HCT116 (cell line): ENCODE measurements around the gene PLEKHH2. TPM values are rescaled to one million over a fixed set of nuclear protein-coding genes. Genes with fewer than 3 reads are reported as not detected.

ENCODE experiments used
- ATAC-seq: fragments of 200-7000 bp; cut with Tn5 transposase; 2 replicates; pipeline ENCODE4 v1.9.1; 2020; ENCODE audit warnings: mild to moderate bottlenecking, moderate library complexity
- BruUV-seq: library from RNA; stranded (reverse); fragments of 400-500 nt; replicated peaks from 2 replicates; lab custom pipeline; 2021; lab: Mats Ljungman, UMichigan
- CTCF ChIA-PET: fragments of 300-600 bp; sonication (Branson Sonifier 250); formaldehyde crosslinking; loops from one replicate; lab custom pipeline; 2021; ENCODE audit warnings: antibody characterized with exemption; lab: Charles Lee
- POLR2A ChIA-PET: fragments of 300-600, 350-600 bp; sonication (Branson Sonifier 250); formaldehyde crosslinking; loops from one replicate; lab custom pipeline; 2021; ENCODE audit warnings: antibody characterized with exemption; lab: Charles Lee
- RAD21 ChIA-PET, 2 experiments: fragments of 300-600 bp; sonication (Branson Sonifier 250); formaldehyde crosslinking; loops; one replicate each; lab custom pipeline; 2023; ENCODE audit warnings: low total read pairs in 2 of 2; ENCODE audit not compliant: uncharacterized antibody in 2 of 2, unreplicated experiment in 2 of 2, low non-redundant PET in 1 of 2; lab: Charles Lee
- DNase-seq: peaks from one replicate; pipeline ENCODE4 v3.0.0-alpha.2; 2010; ENCODE audit warnings: low read depth, low spot score
- H2AFZ ChIP-seq: fragments of 200-600 bp; shearing (Covaris generic), sonication (generic); 2 replicates; pipeline ENCODE4 v1.6.1; 2017; ENCODE audit warnings: low read depth, mixed run types, mixed read lengths, antibody characterized with exemption, low read length; ENCODE audit not compliant: poor library complexity, severe bottlenecking
- H3K27ac ChIP-seq: 2 replicates; pipeline ENCODE4 v1.5.1; 2012; ENCODE audit warnings: low read depth, low read length
- H3K27me3 ChIP-seq: fragments of 200-600 bp; sonication (generic); 2 replicates; pipeline ENCODE4 v1.6.1; 2016; ENCODE audit warnings: mixed run types, low read length, mixed read lengths; ENCODE audit not compliant: insufficient read depth
- H3K36me3 ChIP-seq, 2 experiments: fragments of 200-500 bp in 1 of 2; fragments of 200-600 bp in 1 of 2; sonication (Bioruptor generic) in 1 of 2; sonication (generic) in 1 of 2; 2 replicates each; pipeline versions ENCODE4 v1.5.1 to v1.6.1; 2014 to 2016; ENCODE audit warnings: low read length in 2 of 2, inconsistent platforms in 1 of 2, mixed read lengths in 1 of 2, mixed run types in 1 of 2; ENCODE audit not compliant: insufficient read depth in 2 of 2, control insufficient read depth in 1 of 2
- H3K4me1 ChIP-seq, 2 experiments: fragments of 200-600 bp in 1 of 2; sonication (generic) in 1 of 2; 2 replicates each; pipeline versions ENCODE4 v1.5.1 to v1.6.1; 2012 to 2017; ENCODE audit warnings: low read length in 2 of 2, inconsistent platforms in 1 of 2, mild to moderate bottlenecking in 1 of 2, mixed read lengths in 1 of 2, mixed run types in 1 of 2, moderate library complexity in 1 of 2; ENCODE audit not compliant: insufficient read depth in 2 of 2, control insufficient read depth in 1 of 2
- H3K4me2 ChIP-seq: fragments of 200-600 bp; sonication (generic); 2 replicates; pipeline ENCODE4 v1.6.1; 2017; ENCODE audit warnings: mixed run types, low read length, mixed read lengths
- H3K4me3 ChIP-seq, 2 experiments: fragments of 200-600 bp in 1 of 2; sonication (generic) in 1 of 2; replicated peaks in 1 of 2; 2 replicates each; pipeline ENCODE4 v1.5.1; 2011 to 2016; ENCODE audit warnings: low read length in 2 of 2, control low read depth in 1 of 2, low read depth in 1 of 2, mild to moderate bottlenecking in 1 of 2, mixed read lengths in 1 of 2, mixed run types in 1 of 2
- H3K79me2 ChIP-seq: fragments of 200-600 bp; sonication (generic); 2 replicates; pipeline ENCODE4 v1.6.1; 2017; ENCODE audit warnings: mild to moderate bottlenecking, mixed run types, low read length, moderate library complexity, mixed read lengths; ENCODE audit not compliant: insufficient read depth
- H3K9ac ChIP-seq: fragments of 200-600 bp; sonication (generic); 2 replicates; pipeline ENCODE4 v1.6.1; 2016; ENCODE audit warnings: low read length, mixed read lengths
- H3K9me2 ChIP-seq: fragments of 200-600 bp; sonication (generic), shearing (Covaris generic); 2 replicates; pipeline ENCODE4 v1.6.1; 2017; ENCODE audit warnings: mixed run types, mild to moderate bottlenecking, moderate library complexity; ENCODE audit not compliant: insufficient read depth
- H3K9me3 ChIP-seq, 2 experiments: fragments of 200-500 bp in 1 of 2; fragments of 200-600 bp in 1 of 2; sonication (Bioruptor generic) in 1 of 2; sonication (generic) in 1 of 2; 2 replicates each; pipeline ENCODE4 v1.6.1; 2014 to 2017; ENCODE audit warnings: low read length in 2 of 2, mixed read lengths in 2 of 2, inconsistent platforms in 1 of 2, low read depth in 1 of 2, mild to moderate bottlenecking in 1 of 2, mixed run types in 1 of 2, moderate library complexity in 1 of 2; ENCODE audit not compliant: control insufficient read depth in 1 of 2, insufficient read depth in 1 of 2
- H4K20me1 ChIP-seq: fragments of 200-600 bp; sonication (generic), shearing (Covaris generic); 2 replicates; pipeline ENCODE4 v1.6.1; 2017; ENCODE audit warnings: mixed run types, mild to moderate bottlenecking, moderate library complexity; ENCODE audit not compliant: insufficient read depth
- CEBPB ChIP-seq: IDR thresholded peaks from 2 replicates; pipeline ENCODE4 v1.6.1; 2012; ENCODE audit warnings: low read depth
- CTCF ChIP-seq, 3 experiments: fragments of 200-600 bp in 1 of 3; sonication (generic) in 1 of 3; IDR thresholded peaks in 2 of 3; conservative IDR thresholded peaks in 1 of 3; 2 replicates each; pipeline ENCODE4 v1.5.1; 2012 to 2017; ENCODE audit warnings: low read depth in 2 of 3, low read length in 2 of 3, antibody characterized with exemption in 1 of 3, borderline replicate concordance in 1 of 3, control low read depth in 1 of 3, mild to moderate bottlenecking in 1 of 3, mixed read lengths in 1 of 3, mixed run types in 1 of 3, moderate library complexity in 1 of 3; ENCODE audit not compliant: insufficient read depth in 1 of 3
- ELF1 ChIP-seq: IDR thresholded peaks from 2 replicates; pipeline ENCODE4 v1.6.1; 2012; ENCODE audit warnings: low read depth, borderline replicate concordance
- EZH2 ChIP-seq: fragments of 200-600 bp; sonication (generic); IDR thresholded peaks from 2 replicates; pipeline ENCODE4 v1.6.1; 2017; ENCODE audit warnings: antibody characterized with exemption, mixed run types
- EZH2phosphoT487 ChIP-seq: fragments of 200-600 bp; IDR thresholded peaks from 2 replicates; pipeline ENCODE4 v1.6.1; 2018; ENCODE audit warnings: antibody characterized with exemption, borderline replicate concordance
- JUND ChIP-seq: IDR thresholded peaks from 2 replicates; pipeline ENCODE4 v1.6.1; 2012
- POLR2AphosphoS5 ChIP-seq: IDR thresholded peaks from 2 replicates; pipeline ENCODE4 v1.6.1; 2011; ENCODE audit warnings: mild to moderate bottlenecking, low read depth, low read length, moderate library complexity
- REST ChIP-seq: IDR thresholded peaks from 2 replicates; pipeline ENCODE4 v1.6.1; 2012; ENCODE audit warnings: low read depth
- SIN3A ChIP-seq: IDR thresholded peaks from 2 replicates; pipeline ENCODE4 v1.6.1; 2012; ENCODE audit warnings: low read depth
- SRF ChIP-seq: IDR thresholded peaks from 2 replicates; pipeline ENCODE4 v1.6.1; 2012; ENCODE audit warnings: low read depth
- YY1 ChIP-seq: IDR thresholded peaks from 2 replicates; pipeline ENCODE4 v1.6.1; 2011; ENCODE audit warnings: low read length, low read depth, moderate library complexity, mild to moderate bottlenecking; ENCODE audit not compliant: insufficient replicate concordance; ENCODE audit errors: extremely low read depth
- ZBTB33 ChIP-seq: IDR thresholded peaks from 2 replicates; pipeline ENCODE4 v1.6.1; 2011; ENCODE audit warnings: mild to moderate bottlenecking, low read length, moderate library complexity; ENCODE audit not compliant: insufficient replicate concordance; ENCODE audit errors: extremely low read depth
- ZFX ChIP-seq: fragments of 450-650 bp; IDR thresholded peaks from 2 replicates; pipeline ENCODE4 v1.6.1; 2017
- ZNF274 ChIP-seq: fragments of 200-500 bp; sonication (Bioruptor generic); IDR thresholded peaks from 2 replicates; pipeline ENCODE4 v1.6.1; 2014; ENCODE audit warnings: mild to moderate bottlenecking, low read depth, low read length, inconsistent platforms
- intact Hi-C: fragments of 100-400 bp; cut with micrococcal nuclease; formaldehyde crosslinking; loops from 2 replicates; pipeline ENCODE4 v1.10.0; 2022
- total RNA-seq: library from RNA; stranded (reverse); gene quantifications from one replicate; pipeline ENCODE4 v1.2.1, GENCODE V29; 2021; ENCODE audit not compliant: unreplicated experiment

PLEKHH2 gene
- total RNA-seq, 1 experiment from 2014 or later: 7.8 TPM

- no peak for TF ChIP-seq CTCF (IDR thresholded peaks at IDR 0.05 in 2 of 3, conservative IDR thresholded peaks at IDR 0.05 in 1 of 3; ENCODE audit: borderline replicate concordance in 1 of 3, insufficient read depth in 1 of 3, low read depth in 2 of 3, low read length in 2 of 3)
These were observed 92.6 kb downstream of the PLEKHH2 start (continued) for GRCh38 chr2:43729491-43730174.

- intact Hi-C loops: no loop called here
- H2AFZ ChIP-seq: no peak overlapping the region
- POLR2A ChIA-PET: no interaction called here
- no peak for ATAC-seq
- H3K4me2 ChIP-seq: no peak overlapping the region
- no peak overlapping the region for H3K27ac ChIP-seq
- no peak overlapping the region for H3K4me3 ChIP-seq
- no peaks in the 10 kb centered on the region for H3K27me3 ChIP-seq
- no peaks in the 10 kb centered on the region for H3K79me2 ChIP-seq
- CTCF ChIA-PET: no interaction called here
- peaks cover 5 to 8% of the 10 kb centered on the region in 2 experiments; a peak in 3 of 4 replicates for H3K4me1 ChIP-seq
- H3K9ac ChIP-seq: no peak overlapping the region
- DNase-seq: no peak
- no TSS peak for BruUV-seq
- RAD21 ChIA-PET: no interaction called here
- no peaks in the 10 kb centered on the region for H3K9me2 ChIP-seq
- no peaks in the 10 kb centered on the region for H3K36me3 ChIP-seq
- H3K9me3 ChIP-seq: no peaks in the 10 kb centered on the region
- no peaks in the 10 kb centered on the region for H4K20me1 ChIP-seq
- no peak for TF ChIP-seq ZBTB33
- no peak for TF ChIP-seq ZFX
- TF ChIP-seq CTCF (IDR thresholded peaks at IDR 0.05 in 2 of 3, conservative IDR thresholded peaks at IDR 0.05 in 1 of 3; ENCODE audit: borderline replicate concordance in 1 of 3, insufficient read depth in 1 of 3, low read depth in 2 of 3, low read length in 2 of 3): no peak
- TF ChIP-seq JUND: no peak
- TF ChIP-seq SRF: no peak
- TF ChIP-seq YY1: no peak
- no peak for TF ChIP-seq ZNF274
- TF ChIP-seq SIN3A: no peak
- no peak for TF ChIP-seq EZH2phosphoT487
- no peak for TF ChIP-seq REST
- no peak for TF ChIP-seq CEBPB
- TF ChIP-seq EZH2: no peak
- TF ChIP-seq POLR2AphosphoS5: no peak
- no peak for TF ChIP-seq ELF1
These were observed 94.2 kb downstream of the PLEKHH2 start for GRCh38 chr2:43731211-43731610.
